ENCODE data around the gene CDH12. TPM values are rescaled to one million over a fixed set of nuclear protein-coding genes. Genes with fewer than 3 reads are reported as not detected.

The CDH12 gene
- total and polyA plus RNA-seq, 4 experiments from 2014 or later = not detected

- DNase-seq = no peak
- H3K9me3 Mint-ChIP-seq = peaks cover 2 to 15% (median 9%) of the 10 kb centered on the region in 8 donors
- no peaks in the 10 kb centered on the region for H3K27me3 ChIP-seq (ENCODE audit: insufficient read depth, low read length)
- H3K4me3 ChIP-seq (ENCODE audit: low read length in 2 of 2) = no peak overlapping the region
- no peaks in the 10 kb centered on the region for H3K27me3 Mint-ChIP-seq
- no peak overlapping the region for H3K4me3 Mint-ChIP-seq
- no peaks in the 10 kb centered on the region for H3K9me3 ChIP-seq (ENCODE audit: control insufficient read depth in 1 of 2, low read length in 2 of 2)
- no peaks in the 10 kb centered on the region for H3K4me1 ChIP-seq (ENCODE audit: insufficient read depth, low read length)
- H3K27ac ChIP-seq (ENCODE audit: low read depth, low read length) = no peak overlapping the region
- intact Hi-C loops (cut with micrococcal nuclease) = no loop called here
- H3K4me1 Mint-ChIP-seq = no peaks in the 10 kb centered on the region
- H3K36me3 Mint-ChIP-seq = no peaks in the 10 kb centered on the region
- ChIA-PET CTCF (ENCODE audit: partially characterized antibody) (no interaction called here), POLR2A (ENCODE audit: partially characterized antibody) (no interaction called here)
- H3K27ac Mint-ChIP-seq = no peak overlapping the region
- no peaks in the 10 kb centered on the region for H3K36me3 ChIP-seq (ENCODE audit: insufficient read depth, low read length)
Measured at GRCh38 chr5:21882074-21882745, 970.9 kb downstream of the CDH12 start.

GRCh38 chr5:21880164-21880563 lies 973.0 kb downstream of the CDH12 start:
- Histone ChIP-seq H3K27ac (ENCODE audit: low read depth, low read length) (no peak overlapping the region), H3K4me3 (ENCODE audit: low read length in 2 of 2) (no peak overlapping the region), H3K27me3 (ENCODE audit: insufficient read depth, low read length) (no peaks in the 10 kb centered on the region), H3K36me3 (ENCODE audit: insufficient read depth, low read length) (no peaks in the 10 kb centered on the region), H3K4me1 (ENCODE audit: insufficient read depth, low read length) (no peaks in the 10 kb centered on the region), H3K9me3 (ENCODE audit: control insufficient read depth in 1 of 2, low read length in 2 of 2) (no peaks in the 10 kb centered on the region)
- no peaks in the 10 kb centered on the region for H3K36me3 Mint-ChIP-seq
- POLR2A ChIA-PET (ENCODE audit: partially characterized antibody) = no interaction called here
- H3K27me3 Mint-ChIP-seq = no peaks in the 10 kb centered on the region
- H3K9me3 Mint-ChIP-seq = peaks cover 4 to 23% (median 14%) of the 10 kb centered on the region in 8 donors
- H3K27ac Mint-ChIP-seq = no peak overlapping the region
- DNase-seq = no peak
- intact Hi-C loops (cut with micrococcal nuclease) = no loop called here
- CTCF ChIA-PET (ENCODE audit: partially characterized antibody) = no interaction called here
- no peaks in the 10 kb centered on the region for H3K4me1 Mint-ChIP-seq
- H3K4me3 Mint-ChIP-seq = no peak overlapping the region

- no peaks in the 10 kb centered on the region for H3K4me1 Mint-ChIP-seq
- H3K36me3 ChIP-seq (ENCODE audit: insufficient read depth, low read length) = no peaks in the 10 kb centered on the region
- CTCF ChIA-PET (ENCODE audit: partially characterized antibody) = no interaction called here
- H3K27ac Mint-ChIP-seq = no peak overlapping the region
- no peak for DNase-seq
- no peaks in the 10 kb centered on the region for H3K27me3 Mint-ChIP-seq
- POLR2A ChIA-PET (ENCODE audit: partially characterized antibody) = no interaction called here
- no peaks in the 10 kb centered on the region for H3K27me3 ChIP-seq (ENCODE audit: insufficient read depth, low read length)
- H3K9me3 ChIP-seq (ENCODE audit: control insufficient read depth in 1 of 2, low read length in 2 of 2) = no peaks in the 10 kb centered on the region
- H3K27ac ChIP-seq (ENCODE audit: low read depth, low read length) = no peak overlapping the region
- no peak overlapping the region for H3K4me3 Mint-ChIP-seq
- H3K36me3 Mint-ChIP-seq = no peaks in the 10 kb centered on the region
- peaks cover 1 to 19% (median 11%) of the 10 kb centered on the region in 8 donors for H3K9me3 Mint-ChIP-seq
- intact Hi-C loops (cut with micrococcal nuclease) = no loop called here
- H3K4me1 ChIP-seq (ENCODE audit: insufficient read depth, low read length) = no peaks in the 10 kb centered on the region
- H3K4me3 ChIP-seq (ENCODE audit: low read length in 2 of 2) = no peak overlapping the region
Measured at GRCh38 chr5:21862986-21863385, 990.2 kb downstream of the CDH12 start.

GRCh38 chr5:21858441-21858840 lies 994.7 kb downstream of the CDH12 start:
- POLR2A ChIA-PET (ENCODE audit: partially characterized antibody) = no interaction called here
- Histone ChIP-seq H3K27me3 (ENCODE audit: insufficient read depth, low read length) (no peaks in the 10 kb centered on the region), H3K36me3 (ENCODE audit: insufficient read depth, low read length) (no peaks in the 10 kb centered on the region), H3K27ac (ENCODE audit: low read depth, low read length) (no peak overlapping the region), H3K4me3 (ENCODE audit: low read length in 2 of 2) (no peak overlapping the region), H3K4me1 (ENCODE audit: insufficient read depth, low read length) (no peaks in the 10 kb centered on the region), H3K9me3 (ENCODE audit: control insufficient read depth in 1 of 2, low read length in 2 of 2) (no peaks in the 10 kb centered on the region)
- no peaks in the 10 kb centered on the region for H3K27me3 Mint-ChIP-seq
- no peak for DNase-seq
- CTCF ChIA-PET (ENCODE audit: partially characterized antibody) = no interaction called here
- no peak overlapping the region for H3K4me3 Mint-ChIP-seq
- H3K4me1 Mint-ChIP-seq = no peaks in the 10 kb centered on the region
- intact Hi-C loops (cut with micrococcal nuclease) = no loop called here
- H3K9me3 Mint-ChIP-seq = peaks cover 0 to 7% (median 2%) of the 10 kb centered on the region in 8 donors
- H3K27ac Mint-ChIP-seq = no peak overlapping the region
- no peaks in the 10 kb centered on the region for H3K36me3 Mint-ChIP-seq

GRCh38 chr5:21856987-21857386 lies 996.2 kb downstream of the CDH12 start:
- no peak overlapping the region for H3K27ac Mint-ChIP-seq
- ChIA-PET POLR2A (ENCODE audit: partially characterized antibody) (no interaction called here), CTCF (ENCODE audit: partially characterized antibody) (no interaction called here)
- no peaks in the 10 kb centered on the region for H3K4me1 Mint-ChIP-seq
- H3K4me3 Mint-ChIP-seq = no peak overlapping the region
- no peak for DNase-seq
- Histone ChIP-seq H3K27me3 (ENCODE audit: insufficient read depth, low read length) (no peaks in the 10 kb centered on the region), H3K27ac (ENCODE audit: low read depth, low read length) (no peak overlapping the region), H3K36me3 (ENCODE audit: insufficient read depth, low read length) (no peaks in the 10 kb centered on the region), H3K4me1 (ENCODE audit: insufficient read depth, low read length) (no peaks in the 10 kb centered on the region), H3K9me3 (ENCODE audit: control insufficient read depth in 1 of 2, low read length in 2 of 2) (no peaks in the 10 kb centered on the region), H3K4me3 (ENCODE audit: low read length in 2 of 2) (no peak overlapping the region)
- H3K27me3 Mint-ChIP-seq = no peaks in the 10 kb centered on the region
- H3K9me3 Mint-ChIP-seq = peaks cover 0 to 7% (median 2%) of the 10 kb centered on the region in 8 donors
- no peaks in the 10 kb centered on the region for H3K36me3 Mint-ChIP-seq
- intact Hi-C loops (cut with micrococcal nuclease) = no loop called here

GRCh38 chr5:21847300-21847699 lies 1005.8 kb downstream of the CDH12 start:
- no peak overlapping the region for H3K27ac Mint-ChIP-seq
- Histone ChIP-seq H3K36me3 (ENCODE audit: insufficient read depth, low read length) (no peaks in the 10 kb centered on the region), H3K4me3 (ENCODE audit: low read length in 2 of 2) (no peak overlapping the region), H3K27me3 (ENCODE audit: insufficient read depth, low read length) (no peaks in the 10 kb centered on the region), H3K27ac (ENCODE audit: low read depth, low read length) (no peak overlapping the region), H3K4me1 (ENCODE audit: insufficient read depth, low read length) (no peaks in the 10 kb centered on the region), H3K9me3 (ENCODE audit: control insufficient read depth in 1 of 2, low read length in 2 of 2) (no peaks in the 10 kb centered on the region)
- DNase-seq = no peak
- POLR2A ChIA-PET (ENCODE audit: partially characterized antibody) = no interaction called here
- no peaks in the 10 kb centered on the region for H3K27me3 Mint-ChIP-seq
- H3K4me1 Mint-ChIP-seq = no peaks in the 10 kb centered on the region
- H3K4me3 Mint-ChIP-seq = no peak overlapping the region
- peaks cover 0 to 14% (median 9%) of the 10 kb centered on the region in 8 donors for H3K9me3 Mint-ChIP-seq
- no peaks in the 10 kb centered on the region for H3K36me3 Mint-ChIP-seq
- intact Hi-C loops (cut with micrococcal nuclease) = no loop called here
- CTCF ChIA-PET (ENCODE audit: partially characterized antibody) = no interaction called here

- no peaks in the 10 kb centered on the region for H3K36me3 ChIP-seq (ENCODE audit: insufficient read depth, low read length)
- no peak for DNase-seq
- H3K4me3 ChIP-seq (ENCODE audit: low read length in 2 of 2) = no peak overlapping the region
Measured at GRCh38 chr5:21844960-21845359, 1008.2 kb downstream of the CDH12 start.

GRCh38 chr5:21834863-21835262 lies 1018.3 kb downstream of the CDH12 start:
- H3K36me3 Mint-ChIP-seq = no peaks in the 10 kb centered on the region
- Histone ChIP-seq H3K4me1 (ENCODE audit: insufficient read depth, low read length) (no peaks in the 10 kb centered on the region), H3K27ac (ENCODE audit: low read depth, low read length) (no peak overlapping the region), H3K36me3 (ENCODE audit: insufficient read depth, low read length) (no peaks in the 10 kb centered on the region), H3K4me3 (ENCODE audit: low read length in 2 of 2) (no peak overlapping the region), H3K9me3 (ENCODE audit: control insufficient read depth in 1 of 2, low read length in 2 of 2) (no peaks in the 10 kb centered on the region), H3K27me3 (ENCODE audit: insufficient read depth, low read length) (no peaks in the 10 kb centered on the region)
- ChIA-PET CTCF (ENCODE audit: partially characterized antibody) (no interaction called here), POLR2A (ENCODE audit: partially characterized antibody) (no interaction called here)
- H3K27ac Mint-ChIP-seq = no peak overlapping the region
- H3K27me3 Mint-ChIP-seq = no peaks in the 10 kb centered on the region
- intact Hi-C loops (cut with micrococcal nuclease) = no loop called here
- peaks cover 0 to 13% (median 2%) of the 10 kb centered on the region in 8 donors for H3K9me3 Mint-ChIP-seq
- H3K4me3 Mint-ChIP-seq = no peak overlapping the region
- no peaks in the 10 kb centered on the region for H3K4me1 Mint-ChIP-seq
- no peak for DNase-seq

More at GRCh38 chr5:21844960-21845359, 1008.2 kb downstream of the CDH12 start:
- Histone ChIP-seq H3K9me3 (ENCODE audit: control insufficient read depth in 1 of 2, low read length in 2 of 2) (no peaks in the 10 kb centered on the region), H3K4me1 (ENCODE audit: insufficient read depth, low read length) (no peaks in the 10 kb centered on the region), H3K27ac (ENCODE audit: low read depth, low read length) (no peak overlapping the region), H3K27me3 (ENCODE audit: insufficient read depth, low read length) (no peaks in the 10 kb centered on the region)
- Mint-ChIP-seq H3K36me3 (no peaks in the 10 kb centered on the region), H3K4me3 (no peak overlapping the region), H3K9me3 (peaks cover 0 to 16% (median 8%) of the 10 kb centered on the region in 8 donors), H3K27ac (no peak overlapping the region), H3K27me3 (no peaks in the 10 kb centered on the region), H3K4me1 (no peaks in the 10 kb centered on the region)
- CTCF ChIA-PET (ENCODE audit: partially characterized antibody) = no interaction called here
- intact Hi-C loops (cut with micrococcal nuclease) = no loop called here
- POLR2A ChIA-PET (ENCODE audit: partially characterized antibody) = no interaction called here
